HCT116 (cell line): ENCODE data around the gene SHOC2. TPM values are rescaled to one million over a fixed set of nuclear protein-coding genes. Genes with fewer than 3 reads are reported as not detected.

Experiments
- ATAC-seq: fragments of 200-7000 bp; cut with Tn5 transposase; 2 replicates; pipeline ENCODE4 v1.9.1; 2020; ENCODE audit warnings: mild to moderate bottlenecking, moderate library complexity
- BruUV-seq: library from RNA; stranded (reverse); fragments of 400-500 nt; replicated peaks from 2 replicates; lab custom pipeline; 2021; lab: Mats Ljungman, UMichigan
- CTCF ChIA-PET: fragments of 300-600 bp; sonication (Branson Sonifier 250); formaldehyde crosslinking; loops from one replicate; lab custom pipeline; 2021; ENCODE audit warnings: antibody characterized with exemption; lab: Charles Lee
- POLR2A ChIA-PET: fragments of 300-600, 350-600 bp; sonication (Branson Sonifier 250); formaldehyde crosslinking; loops from one replicate; lab custom pipeline; 2021; ENCODE audit warnings: antibody characterized with exemption; lab: Charles Lee
- RAD21 ChIA-PET, 2 experiments: fragments of 300-600 bp; sonication (Branson Sonifier 250); formaldehyde crosslinking; loops; one replicate each; lab custom pipeline; 2023; ENCODE audit warnings: low total read pairs in 2 of 2; ENCODE audit not compliant: uncharacterized antibody in 2 of 2, unreplicated experiment in 2 of 2, low non-redundant PET in 1 of 2; lab: Charles Lee
- DNase-seq: peaks from one replicate; pipeline ENCODE4 v3.0.0-alpha.2; 2010; ENCODE audit warnings: low read depth, low spot score
- H2AFZ ChIP-seq: fragments of 200-600 bp; shearing (Covaris generic), sonication (generic); 2 replicates; pipeline ENCODE4 v1.6.1; 2017; ENCODE audit warnings: low read depth, mixed run types, mixed read lengths, antibody characterized with exemption, low read length; ENCODE audit not compliant: poor library complexity, severe bottlenecking
- H3K27ac ChIP-seq: 2 replicates; pipeline ENCODE4 v1.5.1; 2012; ENCODE audit warnings: low read depth, low read length
- H3K27me3 ChIP-seq: fragments of 200-600 bp; sonication (generic); 2 replicates; pipeline ENCODE4 v1.6.1; 2016; ENCODE audit warnings: mixed run types, low read length, mixed read lengths; ENCODE audit not compliant: insufficient read depth
- H3K36me3 ChIP-seq, 2 experiments: fragments of 200-500 bp in 1 of 2; fragments of 200-600 bp in 1 of 2; sonication (Bioruptor generic) in 1 of 2; sonication (generic) in 1 of 2; 2 replicates each; pipeline versions ENCODE4 v1.5.1 to v1.6.1; 2014 to 2016; ENCODE audit warnings: low read length in 2 of 2, inconsistent platforms in 1 of 2, mixed read lengths in 1 of 2, mixed run types in 1 of 2; ENCODE audit not compliant: insufficient read depth in 2 of 2, control insufficient read depth in 1 of 2
- H3K4me1 ChIP-seq, 2 experiments: fragments of 200-600 bp in 1 of 2; sonication (generic) in 1 of 2; 2 replicates each; pipeline versions ENCODE4 v1.5.1 to v1.6.1; 2012 to 2017; ENCODE audit warnings: low read length in 2 of 2, inconsistent platforms in 1 of 2, mild to moderate bottlenecking in 1 of 2, mixed read lengths in 1 of 2, mixed run types in 1 of 2, moderate library complexity in 1 of 2; ENCODE audit not compliant: insufficient read depth in 2 of 2, control insufficient read depth in 1 of 2
- H3K4me2 ChIP-seq: fragments of 200-600 bp; sonication (generic); 2 replicates; pipeline ENCODE4 v1.6.1; 2017; ENCODE audit warnings: mixed run types, low read length, mixed read lengths
- H3K4me3 ChIP-seq, 2 experiments: fragments of 200-600 bp in 1 of 2; sonication (generic) in 1 of 2; replicated peaks in 1 of 2; 2 replicates each; pipeline ENCODE4 v1.5.1; 2011 to 2016; ENCODE audit warnings: low read length in 2 of 2, control low read depth in 1 of 2, low read depth in 1 of 2, mild to moderate bottlenecking in 1 of 2, mixed read lengths in 1 of 2, mixed run types in 1 of 2
- H3K79me2 ChIP-seq: fragments of 200-600 bp; sonication (generic); 2 replicates; pipeline ENCODE4 v1.6.1; 2017; ENCODE audit warnings: mild to moderate bottlenecking, mixed run types, low read length, moderate library complexity, mixed read lengths; ENCODE audit not compliant: insufficient read depth
- H3K9ac ChIP-seq: fragments of 200-600 bp; sonication (generic); 2 replicates; pipeline ENCODE4 v1.6.1; 2016; ENCODE audit warnings: low read length, mixed read lengths
- H3K9me2 ChIP-seq: fragments of 200-600 bp; sonication (generic), shearing (Covaris generic); 2 replicates; pipeline ENCODE4 v1.6.1; 2017; ENCODE audit warnings: mixed run types, mild to moderate bottlenecking, moderate library complexity; ENCODE audit not compliant: insufficient read depth
- H3K9me3 ChIP-seq, 2 experiments: fragments of 200-500 bp in 1 of 2; fragments of 200-600 bp in 1 of 2; sonication (Bioruptor generic) in 1 of 2; sonication (generic) in 1 of 2; 2 replicates each; pipeline ENCODE4 v1.6.1; 2014 to 2017; ENCODE audit warnings: low read length in 2 of 2, mixed read lengths in 2 of 2, inconsistent platforms in 1 of 2, low read depth in 1 of 2, mild to moderate bottlenecking in 1 of 2, mixed run types in 1 of 2, moderate library complexity in 1 of 2; ENCODE audit not compliant: control insufficient read depth in 1 of 2, insufficient read depth in 1 of 2
- H4K20me1 ChIP-seq: fragments of 200-600 bp; sonication (generic), shearing (Covaris generic); 2 replicates; pipeline ENCODE4 v1.6.1; 2017; ENCODE audit warnings: mixed run types, mild to moderate bottlenecking, moderate library complexity; ENCODE audit not compliant: insufficient read depth
- CBX3 ChIP-seq: IDR thresholded peaks from 2 replicates; pipeline ENCODE4 v1.6.1; 2012; ENCODE audit warnings: low read depth
- EZH2phosphoT487 ChIP-seq: fragments of 200-600 bp; IDR thresholded peaks from 2 replicates; pipeline ENCODE4 v1.6.1; 2018; ENCODE audit warnings: antibody characterized with exemption, borderline replicate concordance
- MAX ChIP-seq: IDR thresholded peaks from 2 replicates; pipeline ENCODE4 v1.6.1; 2012
- REST ChIP-seq: IDR thresholded peaks from 2 replicates; pipeline ENCODE4 v1.6.1; 2012; ENCODE audit warnings: low read depth
- SP1 ChIP-seq: IDR thresholded peaks from 2 replicates; pipeline ENCODE4 v1.6.1; 2012; ENCODE audit warnings: low read depth
- SRF ChIP-seq: IDR thresholded peaks from 2 replicates; pipeline ENCODE4 v1.6.1; 2012; ENCODE audit warnings: low read depth
- ZNF274 ChIP-seq: fragments of 200-500 bp; sonication (Bioruptor generic); IDR thresholded peaks from 2 replicates; pipeline ENCODE4 v1.6.1; 2014; ENCODE audit warnings: mild to moderate bottlenecking, low read depth, low read length, inconsistent platforms
- intact Hi-C: fragments of 100-400 bp; cut with micrococcal nuclease; formaldehyde crosslinking; loops from 2 replicates; pipeline ENCODE4 v1.10.0; 2022
- total RNA-seq: library from RNA; stranded (reverse); gene quantifications from one replicate; pipeline ENCODE4 v1.2.1, GENCODE V29; 2021; ENCODE audit not compliant: unreplicated experiment

The SHOC2 gene
- total RNA-seq, 1 experiment from 2014 or later = 39.5 TPM

GRCh38 chr10:110967009-110967630, 47.7 kb downstream of the SHOC2 start:
- Histone ChIP-seq H3K9ac (no peak overlapping the region), H3K4me1 (no peaks in the 10 kb centered on the region), H3K27me3 (no peaks in the 10 kb centered on the region), H3K27ac (no peak overlapping the region), H3K9me2 (peaks cover 6% of the 10 kb centered on the region; the same call in 1 of the 2 replicates)
- CTCF ChIA-PET = no interaction called here
- DNase-seq = no peak
- TF ChIP-seq EZH2phosphoT487 (no peak), SP1 (no peak), ZNF274 (no peak), CBX3 (no peak), REST (no peak), SRF (no peak), MAX (no peak)
- TF ChIP-seq, all 23 proteins: peak for 0
- no peak overlapping the region for H3K4me2 ChIP-seq
- ChIA-PET POLR2A (no interaction called here), RAD21 (no interaction called here)
- H2AFZ ChIP-seq = no peak overlapping the region
- no peak for ATAC-seq
- peaks cover 4% of the 10 kb centered on the region; the same call in 1 of the 2 replicates for H4K20me1 ChIP-seq
- H3K9me3 ChIP-seq = no peaks in the 10 kb centered on the region
- no TSS peak for BruUV-seq
- H3K79me2 ChIP-seq = peaks cover 64% of the 10 kb centered on the region
- intact Hi-C loops = no loop called here
- H3K4me3 ChIP-seq = no peak overlapping the region
- no peaks in the 10 kb centered on the region for H3K36me3 ChIP-seq
